OCI-LY1 (cell line): Measurements from ENCODE around the gene KIF25.
"Not testable (repeated sequence)": the region's sequence is repeated elsewhere in the genome, so short reads cannot be mapped to it uniquely, and the experiment has no call there.

Experiments
- EZH2 ChIP-seq: fragments of 200-600 bp; sonication (generic), shearing (Covaris generic); IDR thresholded peaks from 2 replicates; pipeline ENCODE4 v1.8.0; 2017; ENCODE audit warnings: borderline replicate concordance, mixed run types, mild to moderate bottlenecking, antibody characterized with exemption, low read length, moderate library complexity, mixed read lengths
- TF ChIP-seq, protein P1 (sequence below): fragments of 200-600 bp; sonication (generic), shearing (Covaris generic); IDR thresholded peaks from 2 replicates; pipeline ENCODE4 v1.5.1; 2017; ENCODE audit warnings: mild to moderate bottlenecking, antibody characterized with exemption, low read length, moderate library complexity, mixed read lengths

DNA sequence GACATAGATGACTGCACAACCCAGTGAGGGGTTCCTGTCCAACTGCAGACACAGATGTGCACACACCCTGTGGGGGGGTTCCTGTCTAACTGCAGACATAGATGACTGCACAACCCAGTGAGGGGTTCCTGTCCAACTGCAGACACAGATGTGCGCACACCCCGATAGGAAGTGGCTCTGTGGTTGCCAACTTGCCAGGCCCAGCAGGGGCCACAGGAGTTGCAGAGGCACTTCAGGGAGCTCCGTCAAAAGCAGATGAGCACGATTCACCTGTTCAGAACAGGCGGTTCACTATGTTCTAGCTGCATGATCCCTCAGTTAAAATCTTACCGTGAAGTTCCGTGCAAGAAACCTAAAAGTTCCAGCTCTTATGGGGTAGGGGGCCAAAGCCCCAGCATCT, 79.9 kb downstream of the KIF25 start:
- TF ChIP-seq, protein P1, sequence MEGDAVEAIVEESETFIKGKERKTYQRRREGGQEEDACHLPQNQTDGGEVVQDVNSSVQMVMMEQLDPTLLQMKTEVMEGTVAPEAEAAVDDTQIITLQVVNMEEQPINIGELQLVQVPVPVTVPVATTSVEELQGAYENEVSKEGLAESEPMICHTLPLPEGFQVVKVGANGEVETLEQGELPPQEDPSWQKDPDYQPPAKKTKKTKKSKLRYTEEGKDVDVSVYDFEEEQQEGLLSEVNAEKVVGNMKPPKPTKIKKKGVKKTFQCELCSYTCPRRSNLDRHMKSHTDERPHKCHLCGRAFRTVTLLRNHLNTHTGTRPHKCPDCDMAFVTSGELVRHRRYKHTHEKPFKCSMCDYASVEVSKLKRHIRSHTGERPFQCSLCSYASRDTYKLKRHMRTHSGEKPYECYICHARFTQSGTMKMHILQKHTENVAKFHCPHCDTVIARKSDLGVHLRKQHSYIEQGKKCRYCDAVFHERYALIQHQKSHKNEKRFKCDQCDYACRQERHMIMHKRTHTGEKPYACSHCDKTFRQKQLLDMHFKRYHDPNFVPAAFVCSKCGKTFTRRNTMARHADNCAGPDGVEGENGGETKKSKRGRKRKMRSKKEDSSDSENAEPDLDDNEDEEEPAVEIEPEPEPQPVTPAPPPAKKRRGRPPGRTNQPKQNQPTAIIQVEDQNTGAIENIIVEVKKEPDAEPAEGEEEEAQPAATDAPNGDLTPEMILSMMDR: not testable (repeated sequence)
- not testable (repeated sequence) for TF ChIP-seq EZH2
